NCI-H82 treated with DMSO at 0.1 percent for 48 hours (cell line): ENCODE data around the gene FGD1.
"Not testable (repeated sequence)": the region's sequence is repeated elsewhere in the genome, so short reads cannot be mapped to it uniquely, and the experiment has no call there.

Experiments
- DNase-seq: peaks from one replicate; lab custom pipeline; 2025; ENCODE audit not compliant: unreplicated experiment; lab: John Stamatoyannopoulos, UW

The FGD1 gene

DNA sequence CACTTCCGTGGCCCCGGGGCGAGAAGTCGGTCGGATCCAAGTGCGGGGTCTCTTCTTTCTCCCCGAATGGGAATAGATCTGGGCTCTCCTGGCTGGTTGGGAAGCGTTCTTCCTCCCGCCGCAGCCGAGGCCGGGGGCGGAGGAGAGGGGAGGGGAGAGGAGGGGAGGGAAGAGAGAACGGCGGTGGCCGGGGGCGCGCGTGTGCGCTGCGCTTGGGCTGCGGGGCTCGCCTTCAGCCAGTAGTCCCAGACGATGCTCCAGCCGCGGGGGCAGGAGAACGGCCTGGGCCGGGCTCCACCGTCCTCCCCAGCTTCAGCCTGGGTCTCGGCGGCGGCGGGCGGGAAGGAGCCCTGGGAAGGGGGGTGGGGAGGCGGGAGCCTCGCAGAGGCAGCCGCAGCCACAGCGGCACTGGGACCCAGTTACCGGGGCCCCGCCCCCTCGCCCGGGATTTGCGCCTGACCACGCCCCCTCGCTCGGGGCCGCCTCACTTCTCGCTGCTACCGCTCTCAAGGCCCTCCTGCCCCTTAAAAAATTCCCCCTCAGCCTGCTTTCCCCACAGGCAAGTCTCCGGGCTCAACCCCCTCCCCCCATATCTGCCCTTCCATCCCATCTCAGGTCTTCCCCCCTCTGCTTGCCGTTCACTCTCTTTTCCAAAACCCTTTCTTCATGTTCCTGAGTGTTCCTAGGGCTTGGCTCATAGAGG is at the start of gene FGD1:
FGD1 (minus strand) TSS at position 421 of the 703 bp plus-strand sequence. CDS start 802 bp downstream, outside the sequence.
- peak; percentile 46 for DNase-seq

DNA sequence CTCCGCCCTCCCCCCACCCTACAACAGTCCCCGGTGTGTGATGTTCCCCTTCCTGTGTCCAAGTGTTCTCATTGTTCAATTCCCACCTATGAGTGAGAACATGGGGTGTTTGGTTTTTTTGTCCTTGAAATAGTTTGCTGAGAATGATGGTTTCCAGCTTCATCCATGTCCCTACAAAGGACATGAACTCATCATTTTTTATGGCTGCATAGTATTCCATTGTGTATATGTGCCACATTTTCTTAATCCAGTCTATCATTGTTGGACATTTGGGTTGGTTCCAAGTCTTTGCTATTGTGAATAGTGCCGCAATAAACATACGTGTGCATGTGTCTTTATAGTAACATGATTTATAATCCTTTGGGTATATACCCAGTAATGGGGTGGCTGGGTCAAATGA is 46.2 kb upstream of the FGD1 start:
- not testable (repeated sequence) for DNase-seq

DNA sequence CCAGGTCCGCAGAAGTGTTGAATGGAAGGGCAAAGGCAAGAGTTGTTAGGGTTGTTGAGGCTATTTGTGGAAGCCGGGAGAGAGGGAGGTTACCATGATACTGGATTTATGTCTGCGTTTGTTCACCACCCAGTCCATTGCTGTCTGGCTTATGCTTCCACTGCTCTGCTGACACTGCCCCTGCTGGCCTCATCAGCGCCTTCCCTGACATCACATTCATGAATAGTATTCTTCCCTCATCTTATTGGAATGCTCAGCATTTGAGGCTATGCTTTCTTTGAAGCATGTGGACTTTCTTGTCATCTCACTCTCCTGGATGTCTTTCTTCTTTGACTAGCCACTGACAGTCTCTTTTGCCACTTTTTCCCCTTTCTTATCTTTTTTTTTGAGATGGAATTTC is 44.3 kb upstream of the FGD1 start:
- DNase-seq, result no peak

DNA sequence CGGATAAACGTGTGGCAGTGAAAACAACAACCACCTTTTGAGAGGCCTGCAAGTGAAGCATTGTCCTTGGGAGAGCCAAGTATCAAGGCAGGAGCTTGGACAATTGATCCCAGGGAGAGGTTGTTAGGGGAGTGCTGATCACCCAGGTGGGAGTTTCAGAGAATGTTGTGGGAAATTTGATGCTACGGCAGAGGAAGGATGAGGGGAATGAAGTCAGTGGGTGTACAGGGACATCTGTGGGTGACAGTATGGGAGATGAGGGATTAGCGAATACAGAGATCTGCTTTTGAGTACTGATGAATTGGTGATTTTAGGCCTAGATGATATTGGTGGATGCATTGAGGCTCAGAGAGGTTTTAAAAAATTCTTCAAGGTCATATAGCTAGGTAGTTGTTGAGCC is 38.2 kb upstream of the FGD1 start:
- DNase-seq, result no peak

DNA sequence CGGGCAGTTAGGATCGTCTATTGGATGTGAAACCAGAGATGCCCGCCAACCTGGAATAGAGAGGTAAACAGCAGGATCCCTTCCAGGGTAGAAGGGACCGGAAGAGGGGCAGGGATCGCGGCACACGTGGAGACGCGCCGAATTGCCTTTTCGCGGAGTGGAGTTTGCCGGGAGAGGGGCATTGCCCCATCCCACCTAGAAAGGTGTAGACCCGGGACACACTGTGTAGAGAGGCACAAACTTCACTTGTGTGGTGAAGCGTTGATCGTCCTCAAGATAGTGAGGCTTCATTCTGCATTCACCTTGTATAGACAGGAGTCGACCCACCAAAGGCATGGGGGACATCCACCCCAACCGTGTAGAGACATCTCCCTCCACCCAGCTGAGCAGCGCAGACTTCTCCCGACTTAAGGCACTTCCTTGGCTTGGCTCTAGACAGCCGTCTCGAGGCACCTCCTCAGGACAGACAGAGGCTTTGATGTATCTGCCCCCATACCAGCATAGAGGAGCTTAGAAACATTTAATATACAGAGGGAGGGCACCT is 34.4 kb upstream of the FGD1 start:
- DNase-seq, result no peak

DNA sequence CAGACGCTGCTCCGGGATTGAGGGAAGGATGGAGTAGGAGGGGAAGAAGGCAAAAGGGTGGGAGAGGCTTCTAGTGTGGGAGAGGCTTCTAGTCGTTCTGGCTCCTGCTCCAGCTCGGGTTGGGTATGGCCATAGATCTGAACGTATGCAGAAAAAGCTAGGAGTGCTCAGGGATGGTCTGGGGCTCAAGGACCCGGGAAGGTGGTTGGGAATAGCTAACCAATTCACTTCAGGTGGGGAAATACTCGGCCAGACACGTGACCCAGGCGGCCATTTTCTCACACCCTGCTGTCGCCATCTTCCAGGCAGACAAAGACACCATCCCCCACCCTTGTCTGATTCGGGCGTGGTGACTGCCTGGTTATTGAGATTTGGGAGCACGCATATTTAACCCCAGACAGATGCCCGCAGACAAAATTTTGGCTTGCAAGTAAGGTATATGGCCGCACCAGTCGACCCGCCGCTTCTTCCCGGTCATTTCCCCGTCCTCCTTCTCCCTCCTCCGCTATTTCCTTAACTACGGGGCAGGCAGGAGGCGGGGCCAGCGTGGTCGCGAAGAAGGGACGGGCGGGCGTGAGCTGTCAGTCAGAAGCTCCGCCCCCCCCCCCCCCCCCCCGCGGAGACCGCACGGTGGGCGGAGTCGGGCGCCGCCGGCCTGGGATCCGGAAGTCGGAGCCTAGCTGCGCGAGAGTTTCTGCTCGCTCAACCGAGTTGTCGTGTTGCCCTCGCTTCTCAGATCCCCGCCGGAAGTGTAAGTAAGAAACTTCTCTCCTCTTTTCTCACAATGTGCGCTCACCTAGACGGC is 33.7 kb upstream of the FGD1 start, which contains the start of gene GNL3L:
GNL3L (plus strand) TSS at position 668 of the 805 bp plus-strand sequence. CDS start 2,348 bp downstream, outside the sequence.
- peak; percentile 90 for DNase-seq

DNA sequence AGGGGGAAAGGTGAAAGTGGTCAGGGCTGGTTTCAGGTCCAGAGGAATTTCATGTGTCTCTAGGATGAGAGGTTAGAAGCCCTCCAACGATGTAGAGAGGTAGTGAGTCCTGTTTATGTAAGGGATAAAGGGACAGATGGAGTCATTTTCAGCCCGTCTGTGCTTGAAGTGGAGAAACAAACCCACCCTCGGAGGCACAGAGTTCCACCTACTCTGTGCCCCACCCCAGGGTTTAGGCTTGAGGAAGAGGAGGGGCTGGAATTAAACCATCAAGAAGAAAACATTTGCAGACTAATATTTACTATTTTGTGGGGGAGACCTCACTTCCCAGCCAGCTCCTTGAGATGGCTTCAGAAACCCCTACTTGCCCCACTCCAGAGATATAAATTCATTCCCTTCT is 33.1 kb upstream of the FGD1 start:
- peak; percentile 47 for DNase-seq

DNA sequence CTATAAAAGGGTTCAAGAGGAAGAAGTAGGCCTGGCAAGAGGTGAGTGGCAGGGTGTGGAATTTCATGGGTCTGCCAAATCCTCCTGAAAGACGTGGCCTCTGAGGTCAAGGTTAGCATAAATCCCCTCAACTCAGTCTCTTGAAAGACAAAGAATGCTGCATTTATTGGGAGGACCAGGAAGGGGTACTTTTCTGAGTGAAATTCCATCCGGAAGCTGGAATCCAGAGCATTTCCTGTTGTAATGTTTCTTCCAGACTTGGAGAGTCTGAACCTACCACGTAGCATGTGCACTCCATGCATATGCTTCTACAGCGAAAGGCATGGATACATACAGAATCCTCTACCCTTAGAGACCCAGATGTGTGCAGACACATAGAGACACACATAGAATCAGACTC is 13.4 kb upstream of the FGD1 start:
- no peak for DNase-seq

DNA sequence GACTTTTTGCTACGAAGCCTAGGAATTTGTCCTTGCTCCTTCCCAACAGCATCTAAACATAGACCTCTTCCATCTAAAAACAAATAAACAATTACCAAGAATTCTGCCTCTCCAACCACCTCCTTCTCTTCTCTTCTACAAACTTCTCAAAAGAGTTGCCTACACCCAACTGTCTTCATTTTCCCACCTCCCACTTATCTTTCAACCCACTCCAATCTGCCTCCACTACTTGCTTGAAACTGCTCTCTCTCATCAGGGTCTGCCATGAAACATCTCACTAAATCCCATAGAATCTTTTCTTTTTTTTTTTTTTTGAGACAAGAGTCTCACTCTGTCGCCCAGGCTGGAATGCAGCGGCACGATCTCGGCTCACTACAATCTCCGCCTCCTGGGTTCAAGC is 902 bp upstream of the FGD1 start:
- DNase-seq, result no peak

DNA sequence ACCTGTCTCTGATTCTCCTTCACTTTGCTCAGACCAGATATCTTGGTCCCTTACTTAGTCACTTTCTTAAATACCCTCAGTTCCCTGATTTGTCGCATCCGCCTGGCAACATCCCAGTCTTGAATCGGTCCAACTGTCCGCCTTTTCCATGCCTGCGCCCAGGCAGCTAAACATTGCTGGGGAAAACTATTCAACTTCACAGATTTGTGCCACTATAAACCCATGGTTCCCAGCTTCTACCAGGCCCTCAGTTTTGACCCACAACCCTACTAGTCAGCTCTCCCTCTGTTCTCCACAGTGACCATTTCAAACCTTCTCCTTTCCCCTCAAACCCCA is 451 bp upstream of the FGD1 start:
- no peak for DNase-seq

DNA sequence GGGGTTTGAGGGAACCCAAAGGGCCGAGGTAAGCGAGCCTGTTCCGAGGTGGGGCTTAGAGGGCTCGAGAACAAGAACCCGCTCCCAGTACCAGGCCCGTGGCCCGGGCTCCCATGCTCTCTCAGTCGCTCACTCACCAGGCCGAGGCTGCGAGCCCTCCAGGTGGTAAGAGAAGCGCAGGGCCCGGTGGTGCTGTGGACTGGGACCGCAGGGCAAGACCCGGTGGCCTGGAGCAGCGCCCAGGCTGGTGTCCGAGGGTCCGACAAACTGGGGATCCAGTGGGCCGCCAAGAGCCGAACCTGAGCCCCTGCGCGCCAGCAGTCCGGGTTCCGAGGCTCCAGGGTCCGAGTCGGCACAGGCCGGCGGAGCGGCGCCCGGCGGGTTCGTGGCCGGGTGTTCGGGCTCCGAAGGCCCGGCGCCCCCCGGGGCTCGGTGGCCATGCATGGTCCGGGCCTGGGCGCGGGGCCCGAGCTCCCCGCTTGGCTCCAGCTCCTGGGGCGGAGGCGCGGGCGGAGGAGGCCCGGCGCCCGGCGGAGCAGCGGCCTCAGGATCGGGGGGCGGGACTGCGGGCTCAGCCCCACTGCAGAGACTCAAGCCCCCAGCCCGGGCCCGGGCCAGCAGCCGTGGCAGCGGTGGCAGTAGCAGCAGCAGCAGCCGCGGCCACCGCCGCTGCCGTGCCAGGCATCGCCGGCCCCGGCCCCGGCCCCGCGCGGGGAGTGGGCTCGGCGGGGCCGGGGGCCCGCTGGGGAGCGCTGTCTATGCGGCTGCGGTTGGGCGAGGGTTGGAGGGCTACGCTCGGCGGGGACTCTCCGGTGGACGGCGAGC is 833 bp downstream of the FGD1 start:
- no peak for DNase-seq

DNA sequence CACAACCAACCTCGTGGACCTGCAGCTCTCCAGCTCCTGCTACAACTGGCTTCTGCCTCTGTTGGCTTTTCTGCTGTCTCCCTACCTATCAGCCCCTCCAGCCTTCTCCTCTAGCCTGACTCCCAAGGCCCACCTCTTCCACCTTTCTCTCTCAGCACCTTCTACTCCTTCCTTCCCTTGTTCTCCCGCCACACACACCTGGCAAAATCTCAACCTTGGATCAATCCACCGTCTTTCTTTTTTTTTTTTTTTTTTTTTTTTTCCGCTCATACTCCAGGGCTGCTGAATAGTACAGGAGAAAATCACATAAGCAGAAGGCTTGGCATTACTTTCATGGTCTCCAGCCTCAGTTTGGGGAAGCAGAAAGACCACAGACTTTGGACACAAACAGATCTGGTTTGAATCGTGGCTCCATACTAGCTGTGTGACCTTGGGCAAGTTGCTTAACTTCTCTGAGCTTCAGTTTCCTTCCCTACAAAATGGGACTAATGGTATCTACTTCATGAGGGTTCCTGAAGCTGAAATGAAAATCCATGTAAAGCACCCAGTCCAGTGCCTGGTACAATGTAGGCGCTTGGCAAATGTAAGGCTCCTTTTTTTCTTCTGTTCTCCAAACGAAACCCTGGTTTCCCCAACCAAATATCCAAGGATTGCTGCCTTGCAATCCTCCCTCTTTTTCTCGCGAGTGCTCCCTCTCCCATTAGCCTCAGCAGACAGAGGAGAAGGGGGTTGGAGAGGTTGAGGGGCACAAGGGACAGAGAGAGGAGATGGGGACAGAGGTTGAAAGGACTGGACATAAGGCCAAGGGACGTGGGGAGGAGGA is 1.7 kb downstream of the FGD1 start:
- no peak for DNase-seq

DNA sequence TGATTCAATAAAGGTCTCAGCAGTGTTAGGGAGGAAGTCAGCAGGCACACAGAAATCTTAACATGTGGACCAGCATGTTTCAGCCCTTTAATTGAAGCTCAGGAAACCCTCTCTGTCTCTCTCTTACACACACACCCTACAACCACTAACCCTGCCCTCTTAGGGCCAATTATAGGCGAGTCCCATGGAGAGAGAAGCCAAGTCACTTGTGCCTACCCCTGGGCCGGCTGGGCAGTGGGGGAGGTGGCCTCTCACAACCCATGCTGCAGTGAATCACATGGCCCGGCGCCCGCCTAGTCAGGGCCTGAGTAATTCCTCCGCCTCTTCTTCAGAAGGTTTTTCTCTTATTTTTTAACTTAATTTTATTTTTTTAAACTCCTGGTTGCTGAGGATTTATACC is 3.7 kb downstream of the FGD1 start:
- no peak for DNase-seq

DNA sequence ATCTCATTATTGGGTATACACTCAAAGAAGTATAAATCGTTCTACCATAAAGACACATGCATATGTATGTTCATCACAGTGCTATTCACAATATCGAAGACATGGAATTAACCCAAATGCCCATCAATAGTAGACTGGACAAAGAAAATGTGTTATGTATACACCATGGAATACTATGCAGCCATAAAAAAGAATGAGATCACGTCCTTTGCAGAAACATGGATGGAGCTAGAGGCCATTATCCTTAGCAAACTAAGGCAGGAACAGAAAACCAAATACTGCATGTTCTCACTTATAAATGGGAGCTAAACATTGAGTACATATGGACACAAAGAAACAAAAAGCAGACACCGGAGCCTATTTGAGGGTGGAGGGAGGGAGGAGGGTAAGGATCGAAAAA is 6.2 kb downstream of the FGD1 start:
- not testable (repeated sequence) for DNase-seq

DNA sequence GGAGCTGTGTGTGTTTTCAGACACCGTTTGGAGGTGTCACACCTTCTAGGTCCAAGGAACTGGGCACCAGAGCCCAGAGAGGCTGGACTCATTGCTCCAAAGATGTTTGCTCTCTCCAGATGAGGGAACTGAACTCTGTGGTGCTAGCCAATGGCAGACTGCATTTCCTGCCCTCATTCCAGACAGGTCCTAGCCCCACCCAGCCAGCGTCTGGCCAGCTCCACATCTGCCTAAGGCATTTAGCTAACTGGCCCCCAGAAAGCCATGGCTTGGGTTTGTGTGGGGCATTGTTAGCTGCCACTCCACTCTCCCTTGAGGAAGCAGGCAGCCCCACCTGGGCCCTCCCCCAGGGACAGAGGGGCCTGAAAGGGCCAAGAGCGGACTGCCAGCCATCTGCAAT is 11.4 kb downstream of the FGD1 start:
- DNase-seq, result no peak

DNA sequence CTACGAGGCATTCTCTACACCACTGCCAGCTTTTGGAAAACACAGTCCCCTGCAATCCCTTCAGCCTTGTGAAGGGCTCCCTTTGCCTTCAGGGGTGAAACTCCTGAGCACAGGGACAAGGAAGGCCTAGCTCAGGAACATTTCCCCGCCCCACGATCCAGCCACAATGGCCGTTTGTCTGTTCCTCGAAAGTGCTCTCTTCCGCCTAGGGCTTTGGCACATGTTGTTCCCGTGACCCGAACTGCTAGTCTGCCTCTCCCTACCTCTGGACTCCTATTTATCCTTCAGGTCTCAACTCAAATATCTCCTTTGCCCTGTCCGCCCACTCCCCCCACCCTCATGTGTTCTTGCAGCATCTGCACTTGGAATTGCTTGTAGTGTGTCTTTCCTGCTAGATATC is 12.1 kb downstream of the FGD1 start:
- DNase-seq, result no peak

DNA sequence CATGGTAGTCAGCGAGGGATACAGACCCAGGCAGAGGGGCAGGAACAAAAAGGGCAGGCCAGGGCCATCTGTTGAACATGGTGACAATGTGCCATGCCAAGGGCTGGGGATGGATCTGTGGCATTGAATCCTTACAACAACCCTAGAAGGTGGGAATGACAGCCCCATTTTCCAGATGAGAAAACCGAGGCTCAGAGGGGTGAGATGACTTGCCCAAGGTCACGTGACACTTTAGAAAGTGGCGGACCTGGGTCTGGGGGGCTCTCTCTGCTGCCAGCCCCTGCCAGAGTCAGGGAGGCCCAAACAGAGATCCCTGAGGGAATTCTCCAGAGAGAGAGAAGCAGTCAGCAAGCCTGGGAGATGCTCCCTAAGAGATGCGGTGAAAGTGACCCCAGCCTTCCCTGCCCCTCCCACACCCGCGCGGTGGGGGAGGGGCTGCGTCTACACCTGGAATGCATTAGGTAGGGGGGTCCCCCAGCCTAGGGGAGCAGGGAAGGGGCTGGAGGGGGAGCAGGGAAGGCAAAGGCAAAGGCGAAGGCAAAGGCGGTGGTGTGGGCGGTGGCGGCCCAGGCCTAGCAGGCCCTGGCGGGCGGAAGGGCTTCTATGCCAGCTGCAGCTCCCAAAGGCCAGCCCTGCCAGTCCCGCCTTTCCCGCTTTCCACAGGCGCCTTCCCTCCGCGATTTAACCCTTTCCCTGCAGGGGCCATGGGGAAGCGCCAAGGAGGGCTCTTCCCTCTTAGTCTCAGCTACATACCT is 13.0 kb downstream of the FGD1 start:
- no peak for DNase-seq

DNA sequence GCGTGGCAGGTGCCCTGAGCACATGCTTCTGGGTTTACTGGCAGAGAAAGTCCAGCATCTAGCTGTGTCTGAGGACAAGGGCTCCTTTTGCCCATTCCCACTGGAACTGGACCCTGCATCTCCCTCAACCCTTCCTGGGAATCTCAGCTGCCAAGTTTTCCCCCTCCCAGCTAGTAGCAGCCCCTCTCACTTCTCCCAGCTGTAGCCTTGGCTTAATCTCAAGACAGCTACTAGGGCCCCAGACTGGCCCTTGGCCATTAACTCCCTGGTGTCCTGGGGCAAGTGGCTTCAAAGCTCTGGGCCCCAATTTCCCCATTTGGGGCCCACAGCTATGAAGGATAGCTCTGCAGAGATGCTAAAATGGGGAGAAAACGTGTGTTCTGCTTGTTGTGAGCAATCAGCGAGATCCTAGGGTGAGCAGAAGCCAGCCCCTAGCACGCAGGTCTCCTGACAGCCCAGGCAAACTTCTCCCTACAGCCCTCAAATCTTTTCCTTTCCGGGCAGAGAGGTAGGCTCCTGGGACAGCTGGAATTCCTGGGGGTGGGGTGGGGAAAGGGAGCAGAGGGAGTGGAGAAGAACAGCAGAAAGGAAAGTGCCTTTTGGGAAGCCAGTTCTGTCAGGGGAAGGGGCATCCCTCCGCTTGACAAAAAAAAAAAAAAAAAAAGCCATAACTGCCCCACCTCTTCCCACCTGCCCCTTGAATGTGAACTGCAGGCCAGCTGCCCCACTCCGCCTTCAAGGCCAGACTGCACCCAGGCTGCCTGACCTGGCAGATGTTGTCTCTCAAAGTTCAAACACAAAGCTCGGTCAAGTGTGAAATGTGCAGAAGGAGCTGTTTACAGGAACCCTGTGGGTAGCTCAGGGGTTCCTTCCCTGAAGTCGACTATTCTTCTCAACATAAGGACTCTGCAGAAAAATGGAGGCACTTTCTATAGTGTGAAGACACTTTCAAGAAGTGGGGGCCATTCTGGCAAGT is 16.6 kb downstream of the FGD1 start:
- peak; percentile 3 for DNase-seq
